AG09319 (cell line): ENCODE data around the gene TIGAR.

Experiments used
- DNase-seq: peaks from one replicate; pipeline ENCODE4 v3.0.0-alpha.2; 2010; ENCODE audit warnings: low read depth; ENCODE audit errors: extremely low read depth
- CTCF ChIP-seq: IDR thresholded peaks from 2 replicates; pipeline ENCODE4 v1.5.1; 2011; ENCODE audit warnings: low read depth, mild to moderate bottlenecking, inconsistent platforms, low read length, moderate library complexity

Gene TIGAR

DNA sequence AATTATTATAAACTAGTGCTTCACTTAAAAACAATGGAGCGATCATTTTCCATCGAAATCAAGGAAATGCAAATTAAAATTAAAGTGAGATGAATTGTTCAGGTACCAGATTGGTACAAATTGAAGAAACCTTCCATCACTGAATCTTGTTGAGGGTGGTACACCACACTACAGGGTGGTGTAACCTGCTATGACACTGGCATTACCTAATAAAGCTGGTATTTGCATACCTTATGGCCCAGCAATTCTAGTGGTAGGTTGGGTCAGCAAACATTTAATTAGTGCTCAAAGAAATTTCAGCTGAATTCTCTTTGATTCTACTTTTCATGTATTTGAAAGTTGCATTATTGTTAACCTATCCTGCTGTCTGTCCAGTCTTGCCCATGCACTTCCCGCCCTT lies 9.2 kb downstream of the TIGAR start:
- TF ChIP-seq CTCF, result no peak
- DNase-seq, result no peak

DNA sequence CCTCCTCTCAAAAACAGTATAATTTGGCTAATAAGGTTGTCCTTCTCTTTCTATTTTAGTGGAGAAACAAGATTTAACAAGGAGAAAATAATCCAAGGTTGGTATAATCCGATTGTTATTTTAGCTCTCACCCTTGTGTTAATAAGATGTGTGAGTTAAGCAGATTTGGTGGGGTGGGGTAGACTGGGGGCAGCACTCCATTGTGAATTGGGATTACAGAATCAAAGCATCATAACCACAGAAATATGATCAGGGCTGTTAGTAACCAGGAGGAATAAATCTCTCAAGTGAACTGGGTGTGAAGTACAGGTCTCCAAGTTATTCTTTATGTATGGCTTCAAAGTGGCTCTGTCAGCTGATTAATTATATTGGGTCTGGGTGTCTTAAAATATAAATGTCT lies 10.2 kb downstream of the TIGAR start:
- DNase-seq, result no peak
- TF ChIP-seq CTCF, result no peak

- TF ChIP-seq CTCF, result no peak
- DNase-seq, result no peak
Measured at GRCh38 chr12:4331842-4332241, 10.8 kb downstream of the TIGAR start.

DNA sequence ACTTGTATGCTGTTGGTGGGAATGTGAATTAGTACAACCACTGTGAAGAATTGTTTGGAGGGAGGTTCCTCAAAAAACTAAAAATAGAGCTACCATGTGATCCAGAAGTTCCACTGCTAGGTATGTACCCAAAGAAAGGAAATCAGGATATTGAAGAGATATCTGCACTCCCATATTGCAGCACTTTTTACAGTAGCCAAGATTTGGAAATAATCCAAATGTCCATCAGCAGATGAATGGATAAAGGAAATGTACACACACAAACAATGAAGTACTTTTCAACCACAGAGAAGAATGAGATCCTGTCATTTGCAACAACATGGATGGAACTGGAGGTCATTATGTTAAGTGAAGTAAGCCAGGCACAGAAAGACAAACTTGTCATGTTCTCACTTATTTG lies 25.9 kb downstream of the TIGAR start:
- TF ChIP-seq CTCF, result no peak
- DNase-seq, result no peak

DNA sequence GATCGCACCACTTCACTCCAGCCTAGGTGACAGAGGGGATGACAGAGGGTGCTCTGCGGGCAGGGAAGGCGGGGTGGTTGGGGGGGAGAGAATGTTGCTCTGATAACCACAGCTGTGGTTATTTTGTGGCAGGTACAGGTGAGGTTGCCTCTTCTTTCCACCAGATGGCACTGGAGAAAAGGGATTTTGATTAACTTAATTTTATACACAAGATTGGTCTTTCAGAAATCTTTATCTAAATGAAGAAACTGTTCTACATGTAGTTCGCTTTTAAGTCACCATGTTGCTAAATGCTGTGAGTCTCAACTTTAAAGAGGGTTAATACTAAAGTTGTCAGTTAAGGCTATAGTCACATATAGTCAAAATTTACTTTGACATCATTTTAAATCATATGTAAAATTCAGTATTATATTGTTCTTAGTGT lies 32.8 kb downstream of the TIGAR start:
- DNase-seq, result no peak
- peak; percentile 27 for TF ChIP-seq CTCF

GRCh38 chr12:4355156-4356040 lies 34.4 kb downstream of the TIGAR start:
- no peak for DNase-seq
- TF ChIP-seq CTCF, result no peak

GRCh38 chr12:4356041-4356327 lies 35.0 kb downstream of the TIGAR start:
- TF ChIP-seq CTCF, result peak; percentile 32
- no peak for DNase-seq
